Measurements from ENCODE around the gene ERCC6. TPM values are rescaled to one million over a fixed set of nuclear protein-coding genes. Genes with fewer than 3 reads are reported as not detected.

The ERCC6 gene
- total and polyA plus RNA-seq, 2 donors (not counting 1 experiment from before 2014, with no cell fraction given) = 6.9 to 12.6 TPM

GRCh38 chr10:49527850-49528249 is 11.1 kb downstream of the ERCC6 start:
- Histone ChIP-seq H3K27me3 (ENCODE audit: control insufficient read depth, insufficient read depth, low read length) (no peaks in the 10 kb centered on the region), H3K36me3 (ENCODE audit: control insufficient read depth, insufficient read depth, low read length) (peaks cover 8% of the 10 kb centered on the region), H2AFZ (ENCODE audit: low read length) (no peak overlapping the region), H3K79me2 (ENCODE audit: control insufficient read depth, insufficient read depth, low read length) (peaks cover 3% of the 10 kb centered on the region), H3K9me3 (ENCODE audit: control insufficient read depth, insufficient read depth, low read depth, low read length) (no peaks in the 10 kb centered on the region), H3K4me2 (ENCODE audit: extremely low read depth, insufficient read depth, low read length) (no peak overlapping the region), H3K9ac (ENCODE audit: insufficient read depth, low read length) (no peak overlapping the region), H3K27ac (ENCODE audit: insufficient read depth, low read length) (no peak overlapping the region), H3K4me3 (replicated peaks in 1 of 4; ENCODE audit: control extremely low read depth in 1 of 4, insufficient read depth in 1 of 4, low read depth in 3 of 4, low read length in 4 of 4) (no peak overlapping the region), H4K20me1 (ENCODE audit: control insufficient read depth, extremely low read depth, insufficient read depth, low read length) (no peaks in the 10 kb centered on the region), H3K4me1 (ENCODE audit: control insufficient read depth, extremely low read depth, insufficient read depth, low read length) (no peaks in the 10 kb centered on the region)
- TF ChIP-seq EZH2 (IDR thresholded peaks at IDR 0.05; ENCODE audit: low read length, missing control alignments) (no peak), CTCF (conservative IDR thresholded peaks at IDR 0.05 in 1 of 2, IDR thresholded peaks at IDR 0.05 in 1 of 2; ENCODE audit: low read depth in 1 of 2, low read length in 2 of 2) (no peak)
- DNase-seq (ENCODE audit: low read depth in 2 of 2) = no peak

GRCh38 chr10:49527061-49527460 is 11.9 kb downstream of the ERCC6 start:
- Histone ChIP-seq H3K36me3 (ENCODE audit: control insufficient read depth, insufficient read depth, low read length) (peaks cover 6% of the 10 kb centered on the region), H3K27me3 (ENCODE audit: control insufficient read depth, insufficient read depth, low read length) (no peaks in the 10 kb centered on the region), H3K9ac (ENCODE audit: insufficient read depth, low read length) (no peak overlapping the region), H2AFZ (ENCODE audit: low read length) (no peak overlapping the region), H3K27ac (ENCODE audit: insufficient read depth, low read length) (no peak overlapping the region), H3K4me2 (ENCODE audit: extremely low read depth, insufficient read depth, low read length) (no peak overlapping the region), H3K4me3 (replicated peaks in 1 of 4; ENCODE audit: control extremely low read depth in 1 of 4, insufficient read depth in 1 of 4, low read depth in 3 of 4, low read length in 4 of 4) (no peak overlapping the region), H3K9me3 (ENCODE audit: control insufficient read depth, insufficient read depth, low read depth, low read length) (no peaks in the 10 kb centered on the region), H3K4me1 (ENCODE audit: control insufficient read depth, extremely low read depth, insufficient read depth, low read length) (no peaks in the 10 kb centered on the region), H3K79me2 (ENCODE audit: control insufficient read depth, insufficient read depth, low read length) (no peaks in the 10 kb centered on the region), H4K20me1 (ENCODE audit: control insufficient read depth, extremely low read depth, insufficient read depth, low read length) (no peaks in the 10 kb centered on the region)
- TF ChIP-seq CTCF (conservative IDR thresholded peaks at IDR 0.05 in 1 of 2, IDR thresholded peaks at IDR 0.05 in 1 of 2; ENCODE audit: low read depth in 1 of 2, low read length in 2 of 2) (no peak), EZH2 (IDR thresholded peaks at IDR 0.05; ENCODE audit: low read length, missing control alignments) (no peak)
- no peak for DNase-seq (ENCODE audit: low read depth in 2 of 2)

- H3K79me2 ChIP-seq (ENCODE audit: control insufficient read depth, insufficient read depth, low read length) = no peaks in the 10 kb centered on the region
Measured at GRCh38 chr10:49526619-49527018, 12.3 kb downstream of the ERCC6 start.

More at GRCh38 chr10:49526619-49527018, 12.3 kb downstream of the ERCC6 start:
- Histone ChIP-seq H4K20me1 (ENCODE audit: control insufficient read depth, extremely low read depth, insufficient read depth, low read length) (no peaks in the 10 kb centered on the region), H3K4me1 (ENCODE audit: control insufficient read depth, extremely low read depth, insufficient read depth, low read length) (no peaks in the 10 kb centered on the region), H3K4me3 (replicated peaks in 1 of 4; ENCODE audit: control extremely low read depth in 1 of 4, insufficient read depth in 1 of 4, low read depth in 3 of 4, low read length in 4 of 4) (no peak overlapping the region), H2AFZ (ENCODE audit: low read length) (no peak overlapping the region), H3K4me2 (ENCODE audit: extremely low read depth, insufficient read depth, low read length) (no peak overlapping the region), H3K27me3 (ENCODE audit: control insufficient read depth, insufficient read depth, low read length) (no peaks in the 10 kb centered on the region), H3K9me3 (ENCODE audit: control insufficient read depth, insufficient read depth, low read depth, low read length) (no peaks in the 10 kb centered on the region), H3K9ac (ENCODE audit: insufficient read depth, low read length) (no peak overlapping the region), H3K36me3 (ENCODE audit: control insufficient read depth, insufficient read depth, low read length) (peaks cover 5% of the 10 kb centered on the region), H3K27ac (ENCODE audit: insufficient read depth, low read length) (no peak overlapping the region)
- TF ChIP-seq EZH2 (IDR thresholded peaks at IDR 0.05; ENCODE audit: low read length, missing control alignments) = no peak
- no peak for TF ChIP-seq CTCF (conservative IDR thresholded peaks at IDR 0.05 in 1 of 2, IDR thresholded peaks at IDR 0.05 in 1 of 2; ENCODE audit: low read depth in 1 of 2, low read length in 2 of 2)
- no peak for DNase-seq (ENCODE audit: low read depth in 2 of 2)
